Measurements from ENCODE around the gene LTA.

LTA gene, protein sequence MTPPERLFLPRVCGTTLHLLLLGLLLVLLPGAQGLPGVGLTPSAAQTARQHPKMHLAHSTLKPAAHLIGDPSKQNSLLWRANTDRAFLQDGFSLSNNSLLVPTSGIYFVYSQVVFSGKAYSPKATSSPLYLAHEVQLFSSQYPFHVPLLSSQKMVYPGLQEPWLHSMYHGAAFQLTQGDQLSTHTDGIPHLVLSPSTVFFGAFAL

DNA sequence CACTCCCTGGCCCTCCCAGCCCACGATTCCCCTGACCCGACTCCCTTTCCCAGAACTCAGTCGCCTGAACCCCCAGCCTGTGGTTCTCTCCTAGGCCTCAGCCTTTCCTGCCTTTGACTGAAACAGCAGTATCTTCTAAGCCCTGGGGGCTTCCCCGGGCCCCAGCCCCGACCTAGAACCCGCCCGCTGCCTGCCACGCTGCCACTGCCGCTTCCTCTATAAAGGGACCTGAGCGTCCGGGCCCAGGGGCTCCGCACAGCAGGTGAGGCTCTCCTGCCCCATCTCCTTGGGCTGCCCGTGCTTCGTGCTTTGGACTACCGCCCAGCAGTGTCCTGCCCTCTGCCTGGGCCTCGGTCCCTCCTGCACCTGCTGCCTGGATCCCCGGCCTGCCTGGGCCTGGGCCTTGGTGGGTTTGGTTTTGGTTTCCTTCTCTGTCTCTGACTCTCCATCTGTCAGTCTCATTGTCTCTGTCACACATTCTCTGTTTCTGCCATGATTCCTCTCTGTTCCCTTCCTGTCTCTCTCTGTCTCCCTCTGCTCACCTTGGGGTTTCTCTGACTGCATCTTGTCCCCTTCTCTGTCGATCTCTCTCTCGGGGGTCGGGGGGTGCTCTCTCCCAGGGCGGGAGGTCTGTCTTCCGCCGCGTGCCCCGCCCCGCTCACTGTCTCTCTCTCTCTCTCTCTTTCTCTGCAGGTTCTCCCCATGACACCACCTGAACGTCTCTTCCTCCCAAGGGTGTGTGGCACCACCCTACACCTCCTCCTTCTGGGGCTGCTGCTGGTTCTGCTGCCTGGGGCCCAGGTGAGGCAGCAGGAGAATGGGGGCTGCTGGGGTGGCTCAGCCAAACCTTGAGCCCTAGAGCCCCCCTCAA lies at the start of gene LTA:
Gene LTA, plus strand, starts transcription at position 249 of the 871 bp plus-strand sequence. Its CDS starts 454 bp downstream, at position 703.
- H3K4me2 ChIP-seq: peak within 1 kb of the TSS; percentile 79 to 100 (median 96)
- H3K27me3 ChIP-seq: no peaks in the 10 kb centered on the region
- peaks cover 3 to 10% (median 8%) of the 10 kb centered on the region in 11 experiments for H3K36me3 ChIP-seq
- H3K9me3 ChIP-seq (replicated peaks in 1 of 11): no peaks in the 10 kb centered on the region
- H3K9ac ChIP-seq: peak within 1 kb of the TSS; percentile 58 to 81 (median 71); a peak in 21 of 22 replicates
- peak within 1 kb of the TSS; percentile 41 to 93 (median 78); a peak in 21 of 22 replicates for H3K27ac ChIP-seq
- peaks cover 82 to 100% (median 98%) of the 10 kb centered on the region in 10 experiments for H3K4me1 ChIP-seq
- H4K20me1 ChIP-seq: peaks cover 0 to 19% (median 11%) of the 10 kb centered on the region in 11 experiments; a peak in 15 of 22 replicates
- peak within 1 kb of the TSS in 7 of 10 experiments; percentile 16 to 51 (median 32); a peak in 11 of 20 replicates for H3K4me3 ChIP-seq
- no peak for TF ChIP-seq Cebpa-rat (IDR thresholded peaks at IDR 0.05)

DNA sequence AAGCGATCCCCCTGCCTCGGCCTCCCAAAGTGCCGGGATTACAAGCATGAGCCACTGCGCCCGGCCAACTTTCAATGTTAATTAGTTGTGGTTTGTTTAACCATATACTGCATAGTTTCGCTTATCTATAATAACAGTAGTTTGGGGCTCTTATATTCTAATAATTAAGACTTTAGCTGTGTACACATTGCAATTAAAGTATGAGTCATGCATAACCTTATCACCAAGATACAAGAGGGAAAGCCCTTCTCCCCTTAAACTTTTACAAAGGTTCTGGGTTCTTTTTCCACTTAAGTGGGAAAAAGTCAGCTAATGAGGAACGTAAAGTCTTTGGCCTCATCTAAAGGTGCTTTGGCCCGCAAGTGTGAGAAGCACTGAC lies 46.5 kb upstream of the LTA start:
- Histone ChIP-seq H4K20me1 (peaks cover 12 to 39% (median 22%) of the 10 kb centered on the region in 11 experiments; a peak in 21 of 22 replicates), H3K4me1 (peaks cover 0 to 11% (median 0%) of the 10 kb centered on the region in 10 experiments; a peak in 4 of 20 replicates), H3K36me3 (peaks cover 11 to 17% (median 13%) of the 10 kb centered on the region in 11 experiments), H3K9me3 (replicated peaks in 1 of 11) (no peaks in the 10 kb centered on the region), H3K9ac (peak overlapping the region in 1 of 11 experiments; percentile 19; a peak in 1 of 22 replicates), H3K27ac (peak overlapping the region in 1 of 11 experiments; percentile 25; a peak in 1 of 22 replicates), H3K27me3 (no peaks in the 10 kb centered on the region), H3K4me3 (no peak overlapping the region), H3K4me2 (no peak overlapping the region)
- no peak for TF ChIP-seq Cebpa-rat (IDR thresholded peaks at IDR 0.05)

DNA sequence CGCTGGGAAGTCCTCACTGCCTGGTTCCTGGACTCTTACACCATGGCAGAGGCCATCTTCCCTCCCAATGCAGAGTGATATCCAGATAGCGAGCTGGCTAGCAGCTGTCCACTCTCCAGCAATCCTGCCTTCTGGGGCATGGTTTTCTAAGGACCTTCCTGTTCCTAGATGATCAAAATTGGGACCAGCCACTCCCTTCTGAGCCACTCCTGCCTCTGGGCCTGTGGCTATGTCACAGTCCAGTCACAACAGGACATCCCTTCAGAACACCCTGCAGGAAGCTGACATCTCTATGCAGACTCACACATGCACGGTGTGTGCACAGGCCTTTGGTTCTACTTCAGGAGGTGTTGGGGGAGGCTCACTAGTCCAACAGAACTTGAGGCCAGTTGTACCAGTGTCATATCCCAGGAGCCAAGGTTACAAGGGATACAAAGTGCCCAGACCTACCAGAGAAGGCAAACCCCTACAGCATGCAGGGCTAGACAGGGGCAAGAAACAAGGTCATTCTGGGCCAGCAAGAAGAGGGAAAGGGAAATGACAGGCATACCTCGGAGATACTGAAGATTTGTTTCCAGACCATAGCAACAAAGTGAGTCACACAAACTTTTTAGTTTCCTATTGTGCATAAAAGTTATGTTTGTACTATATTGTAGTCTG lies 46.0 kb upstream of the LTA start:
- Histone ChIP-seq H3K27ac (peak overlapping the region in 1 of 11 experiments; percentile 25; a peak in 2 of 22 replicates), H4K20me1 (peaks cover 17 to 44% (median 27%) of the 10 kb centered on the region in 11 experiments), H3K36me3 (peaks cover 16 to 22% (median 18%) of the 10 kb centered on the region in 11 experiments), H3K4me2 (peak overlapping the region in 1 of 11 experiments; percentile 35; a peak in 1 of 22 replicates), H3K4me3 (no peak overlapping the region), H3K4me1 (peaks cover 0 to 11% (median 0%) of the 10 kb centered on the region in 10 experiments; a peak in 4 of 20 replicates), H3K9ac (peak overlapping the region in 1 of 11 experiments; percentile 19; a peak in 1 of 22 replicates), H3K9me3 (replicated peaks in 1 of 11) (no peaks in the 10 kb centered on the region), H3K27me3 (no peaks in the 10 kb centered on the region)
- no peak for TF ChIP-seq Cebpa-rat (IDR thresholded peaks at IDR 0.05)

DNA sequence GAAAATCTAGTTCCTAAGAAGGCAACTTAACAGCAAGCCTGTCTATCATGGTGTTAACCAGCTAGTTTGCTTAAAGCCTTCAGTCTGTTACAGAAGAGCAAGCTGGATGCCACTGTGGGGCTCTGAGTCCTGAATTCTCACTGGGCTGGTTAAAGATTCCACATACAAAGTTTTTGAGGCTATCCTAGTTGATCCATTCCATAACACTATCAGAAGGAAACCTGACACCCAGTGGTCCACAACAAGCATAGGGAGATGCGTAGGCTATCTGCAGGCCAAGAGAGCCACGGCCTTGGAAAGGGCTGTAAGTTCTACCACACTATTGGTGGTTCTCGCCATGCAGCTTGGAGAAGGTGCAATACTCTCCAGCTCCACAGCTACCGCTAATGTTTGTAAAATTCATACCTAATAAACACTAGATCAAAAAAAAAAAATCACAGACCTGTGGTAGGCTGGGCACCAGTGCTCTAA lies 43.7 kb upstream of the LTA start:
- Histone ChIP-seq H3K4me2 (no peak overlapping the region), H3K27ac (no peak overlapping the region), H3K9me3 (replicated peaks in 1 of 11) (no peaks in the 10 kb centered on the region), H3K4me1 (peaks cover 0 to 11% (median 0%) of the 10 kb centered on the region in 10 experiments; a peak in 5 of 20 replicates), H3K36me3 (peaks cover 38 to 45% (median 40%) of the 10 kb centered on the region in 11 experiments), H3K27me3 (no peaks in the 10 kb centered on the region), H4K20me1 (peaks cover 38 to 67% (median 49%) of the 10 kb centered on the region in 11 experiments), H3K4me3 (no peak overlapping the region), H3K9ac (no peak overlapping the region)
- TF ChIP-seq Cebpa-rat (IDR thresholded peaks at IDR 0.05): no peak

DNA sequence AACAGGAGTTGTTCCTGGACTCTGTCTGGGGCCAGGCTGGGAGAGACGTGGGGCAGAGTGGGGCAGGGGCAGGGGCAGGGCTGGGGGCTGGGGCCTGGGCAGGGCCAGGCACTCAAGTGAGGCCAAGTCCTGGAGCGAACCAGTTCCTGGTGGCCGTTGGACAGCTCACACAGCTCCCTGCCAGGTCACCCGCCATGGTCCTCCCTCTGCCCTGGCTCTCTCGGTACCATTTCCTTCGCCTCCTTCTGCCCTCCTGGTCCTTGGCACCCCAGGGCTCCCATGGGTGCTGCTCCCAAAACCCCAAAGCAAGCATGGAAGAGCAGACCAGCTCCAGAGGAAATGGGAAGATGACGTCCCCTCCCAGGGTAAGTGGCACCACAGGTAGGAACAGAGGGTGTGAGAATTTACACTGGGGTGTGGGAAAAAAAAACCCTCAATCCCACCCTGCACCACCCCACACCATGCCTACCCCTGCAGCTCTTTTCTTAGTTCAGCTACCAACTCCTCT lies 43.2 kb upstream of the LTA start, which contains the start of gene MCCD1:
Gene MCCD1, plus strand, starts transcription at position 142 of the 508 bp plus-strand sequence. Its CDS starts 53 bp downstream, at position 195.
- no peak for TF ChIP-seq Cebpa-rat (IDR thresholded peaks at IDR 0.05)
- H3K36me3 ChIP-seq: peaks cover 43 to 51% (median 46%) of the 10 kb centered on the region in 11 experiments
- no peak within 1 kb of the TSS for H3K27ac ChIP-seq
- peaks cover 43 to 72% (median 55%) of the 10 kb centered on the region in 11 experiments for H4K20me1 ChIP-seq
- no peaks in the 10 kb centered on the region for H3K27me3 ChIP-seq
- H3K4me1 ChIP-seq: peaks cover 0 to 11% (median 0%) of the 10 kb centered on the region in 10 experiments; a peak in 6 of 20 replicates
- H3K9me3 ChIP-seq (replicated peaks in 1 of 11): no peaks in the 10 kb centered on the region
- H3K9ac ChIP-seq: no peak within 1 kb of the TSS; a peak in 1 of 22 replicates
- H3K4me2 ChIP-seq: no peak within 1 kb of the TSS
- H3K4me3 ChIP-seq: no peak within 1 kb of the TSS

DNA sequence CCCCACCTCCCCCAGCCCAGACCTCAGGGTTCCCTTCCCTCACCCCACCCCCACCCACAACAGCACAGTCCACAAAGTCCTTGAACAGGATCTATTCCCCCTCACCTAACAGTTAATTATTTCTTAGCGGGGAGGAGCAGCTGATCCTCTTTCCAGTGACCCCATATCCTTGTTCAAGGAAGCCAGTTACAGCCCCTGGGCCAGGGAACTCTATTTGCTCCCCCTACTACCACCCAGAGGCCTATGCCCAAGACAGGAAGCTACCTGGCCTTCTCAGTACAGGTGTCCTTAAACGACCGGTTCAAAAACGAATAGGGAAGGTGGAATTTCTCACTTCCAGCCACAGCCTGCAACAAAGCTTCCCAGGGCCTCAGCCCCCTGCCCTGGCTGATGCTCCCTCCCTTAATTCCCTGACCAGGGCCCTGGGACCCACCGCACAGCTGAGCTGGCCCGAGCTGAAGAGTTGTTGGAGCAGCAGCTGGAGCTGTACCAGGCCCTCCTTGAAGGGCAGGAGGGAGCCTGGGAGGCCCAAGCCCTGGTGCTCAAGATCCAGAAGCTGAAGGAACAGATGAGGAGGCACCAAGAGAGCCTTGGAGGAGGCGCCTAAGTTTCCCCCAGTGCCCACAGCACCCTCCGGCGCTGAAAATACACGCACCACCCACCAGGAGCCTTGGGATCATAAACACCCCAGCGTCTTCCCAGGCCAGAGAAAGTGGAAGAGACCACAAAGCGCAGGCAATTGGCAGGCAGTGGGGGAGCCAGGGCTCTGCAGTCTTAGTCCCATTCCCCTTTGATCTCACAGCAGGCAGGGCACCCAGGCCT lies 42.5 kb upstream of the LTA start:
- Histone ChIP-seq H3K9me3 (replicated peaks in 1 of 11) (no peaks in the 10 kb centered on the region), H3K27ac (no peak overlapping the region), H3K27me3 (no peaks in the 10 kb centered on the region), H3K4me1 (peaks cover 0 to 17% (median 3%) of the 10 kb centered on the region in 10 experiments; a peak in 9 of 20 replicates), H3K9ac (no peak overlapping the region; a peak in 1 of 22 replicates), H3K4me2 (no peak overlapping the region), H3K36me3 (peaks cover 50 to 57% (median 52%) of the 10 kb centered on the region in 11 experiments), H3K4me3 (no peak overlapping the region), H4K20me1 (peaks cover 50 to 79% (median 61%) of the 10 kb centered on the region in 11 experiments)
- no peak for TF ChIP-seq Cebpa-rat (IDR thresholded peaks at IDR 0.05)

DNA sequence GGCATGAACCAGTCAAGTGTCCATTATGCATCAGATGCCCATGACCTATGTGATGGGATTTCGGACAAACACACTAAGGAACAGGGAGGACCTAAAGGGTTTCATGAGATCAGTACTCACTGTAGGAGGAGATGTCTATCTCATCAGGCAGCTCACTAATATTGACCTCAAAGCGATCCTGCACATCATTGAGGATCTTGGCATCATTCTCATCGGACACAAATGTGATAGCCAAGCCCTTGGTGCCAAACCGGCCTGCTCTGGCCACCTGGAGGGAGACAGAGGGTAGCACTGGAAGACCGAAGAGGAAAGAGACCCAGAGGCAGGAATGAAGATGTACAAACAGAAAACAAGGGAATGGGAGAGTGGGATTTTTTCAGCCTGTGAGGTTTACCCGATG lies 41.4 kb upstream of the LTA start:
- no peak overlapping the region for H3K4me3 ChIP-seq
- H4K20me1 ChIP-seq: peaks cover 61 to 90% (median 72%) of the 10 kb centered on the region in 11 experiments
- H3K27me3 ChIP-seq: no peaks in the 10 kb centered on the region
- H3K27ac ChIP-seq: no peak overlapping the region
- H3K4me1 ChIP-seq: peaks cover 0 to 27% (median 7%) of the 10 kb centered on the region in 10 experiments; a peak in 9 of 20 replicates
- H3K9ac ChIP-seq: no peak overlapping the region
- no peaks in the 10 kb centered on the region for H3K9me3 ChIP-seq (replicated peaks in 1 of 11)
- no peak for TF ChIP-seq Cebpa-rat (IDR thresholded peaks at IDR 0.05)
- H3K36me3 ChIP-seq: peaks cover 61 to 68% (median 64%) of the 10 kb centered on the region in 11 experiments
- no peak overlapping the region for H3K4me2 ChIP-seq

Data from BLaER1 treated with 17β-estradiol and CSF1 and Interleukin-3, amounts not matched to agents 10 nM and 100 nM (cell line).